Spinal cord (tissue), 10 donors: ENCODE results near the gene PDCD11. TPM values are rescaled to one million over a fixed set of nuclear protein-coding genes. Genes with fewer than 3 reads are reported as not detected.

Experiments used
- DNase-seq, 6 donors: peaks; one replicate each; pipeline versions ENCODE4 v3.0.0 to v3.0.0-alpha.2; 2013 to 2015; ENCODE audit warnings: low spot score in 6 of 6, low read depth in 4 of 6
- H3K27ac ChIP-seq: one replicate; pipeline ENCODE4 v1.5.1; 2013; ENCODE audit warnings: low read depth, low read length, control low read depth
- H3K27me3 ChIP-seq: one replicate; pipeline ENCODE4 v1.6.1; 2013; ENCODE audit warnings: low read length; ENCODE audit not compliant: control insufficient read depth, insufficient read depth
- H3K36me3 ChIP-seq: one replicate; pipeline ENCODE4 v1.6.1; 2013; ENCODE audit warnings: low read length; ENCODE audit not compliant: control insufficient read depth, insufficient read depth
- H3K4me1 ChIP-seq: one replicate; pipeline ENCODE4 v1.6.1; 2013; ENCODE audit warnings: low read length; ENCODE audit not compliant: control insufficient read depth, insufficient read depth
- H3K4me3 ChIP-seq: one replicate; pipeline ENCODE4 v1.5.1; 2013; ENCODE audit warnings: low read depth, low read length, control low read depth
- H3K9me3 ChIP-seq: one replicate; pipeline ENCODE4 v1.6.1; 2013; ENCODE audit warnings: low read length; ENCODE audit not compliant: control insufficient read depth, insufficient read depth
- WGBS: methylation state at CpG from one replicate; pipeline ENCODE4 v1.1.5; 2013; ENCODE audit warnings: missing lambda C conversion rate; ENCODE audit not compliant: insufficient coverage; 5-methylcytosine and 5-hydroxymethylcytosine counted together
- polyA plus RNA-seq, 2 donors: library from polyadenylated mRNA; unstranded; fragments of 120-200 nt; gene quantifications; one replicate each; pipeline ENCODE4 v1.2.1, GENCODE V29; 2013; ENCODE audit not compliant: insufficient read length in 2 of 2
- total RNA-seq, 2 donors: library from RNA; depleted of rRNA in 1 of 2; stranded (reverse); fragments of 120-200 nt in 1 of 2; fragments of >200 nt in 1 of 2; gene quantifications; one replicate each; pipeline versions ENCODE4 v1.2.3 to v1.2.4, GENCODE V29; 2013 to 2014
- donor health status: healthy.

PDCD11 gene
- total and polyA plus RNA-seq, 4 donors: 20.3 to 27.3 (median 24.1) TPM

DNA sequence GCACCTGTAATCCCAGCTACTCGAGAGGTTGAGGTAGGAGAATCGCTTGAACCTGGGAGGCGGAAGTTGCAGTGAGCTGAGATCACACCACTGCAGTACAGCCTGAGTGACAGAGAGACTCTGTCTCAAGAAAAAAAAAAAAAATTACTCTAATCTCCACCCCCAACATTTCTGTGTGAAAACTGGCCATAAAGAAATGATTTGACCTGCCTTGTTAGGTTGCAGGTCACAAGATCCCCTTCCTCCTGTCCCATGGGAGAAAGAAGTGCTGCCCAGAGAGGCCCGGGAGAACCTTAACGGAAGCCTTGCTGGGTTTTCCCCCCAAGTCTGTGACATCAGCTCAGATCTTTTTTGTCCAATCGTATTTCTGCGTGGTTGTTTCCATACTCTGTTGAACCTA is 71.0 kb downstream of the PDCD11 start:
- H3K4me1 ChIP-seq: no peaks in the 10 kb centered on the region
- 72% methylated on average over 4 of the region's 7 CpGs for WGBS
- no peaks in the 10 kb centered on the region for H3K27me3 ChIP-seq
- H3K4me3 ChIP-seq: no peak overlapping the region
- DNase-seq: no peak
- H3K9me3 ChIP-seq: no peaks in the 10 kb centered on the region
- no peak overlapping the region for H3K27ac ChIP-seq
- no peaks in the 10 kb centered on the region for H3K36me3 ChIP-seq

DNA sequence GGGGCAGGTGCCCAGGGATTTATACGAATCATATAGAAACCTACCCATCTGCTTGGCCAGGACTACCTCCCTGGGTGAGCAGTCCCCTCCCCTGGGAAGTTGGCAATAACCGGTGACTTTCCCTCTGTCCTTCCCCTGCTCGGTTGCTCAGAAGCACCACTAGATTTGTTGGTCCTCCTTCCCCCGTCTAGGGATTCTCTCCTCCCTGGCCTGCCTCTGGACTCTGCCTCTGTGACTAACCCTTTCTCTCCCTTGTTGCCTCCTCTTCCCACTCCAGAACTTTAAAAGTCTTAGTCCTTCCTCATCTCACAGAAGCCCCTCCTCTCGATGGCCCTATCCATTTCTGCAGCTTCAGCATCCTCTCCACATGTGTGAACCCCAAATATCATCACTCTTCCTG is 72.8 kb downstream of the PDCD11 start:
- H3K36me3 ChIP-seq: no peaks in the 10 kb centered on the region
- 66% methylated on average over 5 of the region's 5 CpGs for WGBS
- H3K4me3 ChIP-seq: no peak overlapping the region
- no peaks in the 10 kb centered on the region for H3K27me3 ChIP-seq
- no peaks in the 10 kb centered on the region for H3K9me3 ChIP-seq
- no peaks in the 10 kb centered on the region for H3K4me1 ChIP-seq
- no peak for DNase-seq
- H3K27ac ChIP-seq: no peak overlapping the region

DNA sequence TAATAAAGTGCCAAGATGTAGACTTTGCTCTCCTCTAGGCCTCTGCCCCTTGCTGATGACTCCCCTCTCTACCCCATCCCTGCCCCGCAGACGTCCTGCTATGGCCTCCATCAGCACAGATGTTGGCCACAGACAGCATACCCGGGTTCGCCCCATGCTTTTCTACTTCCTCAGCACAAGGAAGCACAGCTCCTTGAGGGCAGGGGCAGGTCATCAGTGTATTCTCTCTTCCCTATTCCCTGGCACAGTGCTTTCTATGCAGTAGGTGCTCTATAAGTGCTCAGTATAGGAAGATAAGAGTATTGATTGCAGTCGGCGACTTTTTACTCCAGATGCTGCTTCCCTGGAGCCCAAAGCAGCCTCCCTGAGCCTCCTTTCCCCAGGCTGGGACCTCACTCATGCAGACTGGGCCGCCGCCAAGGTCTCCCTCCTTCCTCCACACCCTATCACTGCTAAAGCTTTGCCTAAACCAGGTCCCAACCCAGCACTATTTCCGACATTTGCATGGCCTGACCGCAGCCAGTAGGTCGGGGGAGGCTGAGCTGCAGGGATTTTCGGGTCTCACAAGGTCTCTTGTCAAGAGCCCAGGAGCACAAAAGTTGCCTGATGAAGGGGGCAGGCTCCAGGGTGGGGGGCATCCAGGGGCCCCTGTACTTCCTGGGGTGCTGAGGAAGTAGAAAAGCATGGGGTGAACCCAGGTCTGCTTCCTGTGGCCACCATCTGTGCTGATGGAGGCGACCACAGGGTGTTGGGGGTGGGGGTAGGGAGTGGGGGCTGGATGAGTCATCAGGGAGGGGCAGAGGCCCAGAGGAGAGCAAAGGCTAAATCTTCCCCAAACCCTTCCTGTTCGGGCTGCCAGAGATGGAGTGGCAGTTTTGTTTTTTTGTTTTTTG is 74.6 kb downstream of the PDCD11 start:
- Histone ChIP-seq H3K27me3 (no peaks in the 10 kb centered on the region), H3K4me3 (no peak overlapping the region), H3K27ac (no peak overlapping the region), H3K4me1 (no peaks in the 10 kb centered on the region), H3K36me3 (no peaks in the 10 kb centered on the region), H3K9me3 (no peaks in the 10 kb centered on the region)
- WGBS: 68% methylated on average over 8 of the region's 14 CpGs
- no peak for DNase-seq

DNA sequence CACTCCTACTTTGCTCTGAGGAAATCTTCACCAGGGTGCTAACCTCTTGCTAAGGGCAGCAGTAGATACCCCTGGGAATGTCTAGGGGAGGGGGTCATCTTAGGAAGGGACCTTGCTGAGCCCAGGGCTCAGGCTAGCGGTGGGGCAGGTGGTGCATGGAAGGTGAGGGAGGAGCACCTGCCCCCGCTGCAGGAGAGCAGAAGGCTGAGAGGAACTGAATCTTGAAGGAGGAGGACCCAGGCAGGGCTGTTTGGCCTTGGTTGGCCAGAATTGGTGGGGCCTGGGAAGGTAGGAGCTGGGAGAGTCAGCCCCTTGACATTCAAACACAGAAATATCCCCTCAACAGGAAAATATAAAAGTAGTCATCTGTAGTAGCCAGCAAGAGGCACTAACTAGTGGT is 75.6 kb downstream of the PDCD11 start:
- 100% methylated on average over 2 of the region's 2 CpGs for WGBS
- H3K4me1 ChIP-seq: no peaks in the 10 kb centered on the region
- H3K27me3 ChIP-seq: no peaks in the 10 kb centered on the region
- no peaks in the 10 kb centered on the region for H3K36me3 ChIP-seq
- H3K9me3 ChIP-seq: no peaks in the 10 kb centered on the region
- no peak for DNase-seq
- H3K27ac ChIP-seq: no peak overlapping the region
- H3K4me3 ChIP-seq: no peak overlapping the region

DNA sequence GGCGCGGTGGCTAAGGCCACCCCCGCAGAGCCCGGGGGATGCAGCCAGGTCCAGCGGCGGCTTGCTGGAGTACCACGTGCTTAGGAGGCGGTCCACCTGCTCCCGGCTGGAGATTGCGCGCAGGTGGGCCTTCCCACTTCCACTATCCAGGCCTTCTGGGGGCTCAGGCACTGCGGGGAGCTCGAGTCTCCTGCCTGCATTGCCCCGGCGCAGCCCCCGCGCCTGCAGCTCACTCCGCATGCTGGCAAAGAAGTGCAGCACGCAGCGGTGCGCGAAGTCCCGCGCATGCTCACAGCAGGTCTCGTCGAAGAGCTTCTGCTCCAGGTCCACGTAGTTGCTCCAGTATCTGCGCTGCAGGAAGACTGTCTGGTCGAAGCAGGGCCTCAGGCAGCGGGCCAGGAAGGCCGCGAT is 76.8 kb downstream of the PDCD11 start:
- no peak overlapping the region for H3K4me3 ChIP-seq
- H3K27ac ChIP-seq: no peak overlapping the region
- WGBS: 50% methylated on average over 28 of the region's 32 CpGs
- no peaks in the 10 kb centered on the region for H3K9me3 ChIP-seq
- no peaks in the 10 kb centered on the region for H3K36me3 ChIP-seq
- H3K27me3 ChIP-seq: no peaks in the 10 kb centered on the region
- DNase-seq: peak in 2 of 6 donors; percentile 39 to 80
- H3K4me1 ChIP-seq: no peaks in the 10 kb centered on the region

DNA sequence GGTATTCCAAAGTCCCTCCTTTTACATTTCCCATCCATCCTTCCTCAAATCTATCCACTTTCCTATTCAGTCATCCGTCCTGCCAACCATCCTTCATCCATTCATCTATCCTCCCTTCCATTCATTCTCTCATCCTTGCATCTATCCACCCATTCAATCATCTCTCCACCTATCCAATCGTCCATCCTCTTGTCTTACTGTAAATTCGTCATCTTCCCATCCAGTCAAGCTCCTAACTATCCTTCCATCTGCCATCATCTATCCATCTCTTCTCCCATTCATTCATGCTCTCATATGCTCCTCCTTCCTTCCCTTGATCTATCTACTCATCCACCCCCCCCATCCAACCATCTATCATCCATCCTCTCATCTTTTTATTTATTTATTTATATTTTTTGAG is 77.7 kb downstream of the PDCD11 start:
- H3K27ac ChIP-seq: no peak overlapping the region
- H3K4me1 ChIP-seq: no peaks in the 10 kb centered on the region
- no peak overlapping the region for H3K4me3 ChIP-seq
- no peaks in the 10 kb centered on the region for H3K27me3 ChIP-seq
- DNase-seq: no peak
- no peaks in the 10 kb centered on the region for H3K36me3 ChIP-seq
- no peaks in the 10 kb centered on the region for H3K9me3 ChIP-seq
- WGBS: 86% methylated on average over 3 of the region's 3 CpGs

DNA sequence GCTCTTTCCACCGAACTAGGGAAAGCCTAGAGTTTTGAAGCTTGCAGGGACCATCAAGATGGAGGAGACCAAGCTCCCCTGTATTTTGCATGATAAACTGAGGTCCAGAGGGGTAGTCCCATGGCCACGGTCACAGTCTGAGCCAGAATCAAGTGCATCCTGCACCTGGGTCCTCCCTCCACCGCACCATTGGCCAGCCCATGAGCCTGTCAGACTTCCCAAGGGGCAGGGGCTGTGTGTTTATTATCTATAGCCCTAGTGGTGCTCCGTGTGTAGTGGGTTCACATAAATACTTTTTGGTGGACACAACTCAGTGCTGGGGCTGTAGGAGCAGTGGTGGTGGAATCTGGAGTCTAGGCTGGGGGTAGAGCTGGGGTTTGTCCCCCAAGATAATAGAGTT is 79.0 kb downstream of the PDCD11 start:
- Histone ChIP-seq H3K4me3 (no peak overlapping the region), H3K36me3 (no peaks in the 10 kb centered on the region), H3K27ac (no peak overlapping the region), H3K9me3 (no peaks in the 10 kb centered on the region), H3K4me1 (no peaks in the 10 kb centered on the region), H3K27me3 (no peaks in the 10 kb centered on the region)
- DNase-seq: no peak
- WGBS: 80% methylated on average over 4 of the region's 4 CpGs

DNA sequence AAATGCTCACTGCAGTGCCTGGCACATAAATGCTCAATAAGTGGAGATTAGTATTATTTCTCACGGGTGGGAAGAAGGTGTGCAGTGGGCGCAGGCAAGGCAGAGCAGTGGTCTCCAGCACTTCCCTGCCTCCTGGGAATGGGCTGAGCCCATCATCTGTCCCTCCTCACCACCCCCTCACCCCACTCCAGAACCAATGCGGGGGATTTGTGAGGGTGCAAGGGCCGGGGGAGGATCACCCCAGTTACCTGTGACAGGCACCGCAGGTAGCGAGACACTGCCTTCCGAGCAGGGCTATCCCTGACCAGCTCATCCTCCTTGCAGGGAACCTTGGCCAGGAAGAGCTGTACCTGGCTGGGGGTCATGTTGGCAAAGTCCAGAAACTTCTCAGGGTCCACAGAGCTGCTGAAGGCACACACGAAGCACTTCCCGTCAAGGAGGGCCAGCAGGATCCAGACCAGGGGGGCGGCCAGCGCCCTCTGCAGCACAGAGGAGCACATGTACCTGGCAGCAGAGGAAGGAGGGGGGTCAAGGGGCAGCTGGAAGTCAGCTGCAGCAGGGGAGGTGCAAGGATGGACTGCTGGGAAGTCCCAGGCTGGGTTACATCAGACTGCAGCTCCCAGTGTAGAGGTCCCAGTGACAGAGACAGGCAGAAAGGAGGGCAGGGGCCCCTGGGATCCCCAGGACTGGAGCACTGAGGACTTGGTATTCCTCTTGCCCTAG is 79.8 kb downstream of the PDCD11 start:
- H3K9me3 ChIP-seq: no peaks in the 10 kb centered on the region
- peaks cover 4% of the 10 kb centered on the region for H3K4me1 ChIP-seq
- H3K27ac ChIP-seq: no peak overlapping the region
- no peak overlapping the region for H3K4me3 ChIP-seq
- H3K36me3 ChIP-seq: no peaks in the 10 kb centered on the region
- WGBS: 59% methylated on average over 9 of the region's 11 CpGs
- no peaks in the 10 kb centered on the region for H3K27me3 ChIP-seq
- DNase-seq: no peak

DNA sequence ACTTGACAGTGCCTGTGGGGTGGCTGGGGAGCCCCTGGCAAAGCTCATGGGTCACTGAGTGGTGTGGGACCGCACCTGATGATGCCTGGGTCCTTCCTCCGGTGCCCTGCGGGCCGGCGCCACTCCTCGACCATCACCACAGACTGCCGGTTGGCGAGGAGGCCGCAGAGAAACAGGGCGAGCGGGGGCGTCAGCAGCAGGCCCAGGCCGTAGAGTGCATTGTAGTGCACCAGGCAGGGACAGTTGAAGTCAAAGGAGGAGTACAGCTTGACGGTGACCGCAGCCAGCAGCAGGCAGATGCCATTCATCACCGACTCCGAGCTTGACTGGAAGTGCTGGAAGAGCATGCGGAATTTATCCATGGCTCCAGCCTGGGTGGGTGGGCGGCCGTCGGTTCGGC is 82.2 kb downstream of the PDCD11 start:
- no peak for DNase-seq
- no peak overlapping the region for H3K27ac ChIP-seq
- 74% methylated on average over 22 of the region's 22 CpGs for WGBS
- H3K4me3 ChIP-seq: no peak overlapping the region
- H3K9me3 ChIP-seq: no peaks in the 10 kb centered on the region
- H3K4me1 ChIP-seq: peaks cover 4% of the 10 kb centered on the region
- H3K36me3 ChIP-seq: no peaks in the 10 kb centered on the region
- no peaks in the 10 kb centered on the region for H3K27me3 ChIP-seq

DNA sequence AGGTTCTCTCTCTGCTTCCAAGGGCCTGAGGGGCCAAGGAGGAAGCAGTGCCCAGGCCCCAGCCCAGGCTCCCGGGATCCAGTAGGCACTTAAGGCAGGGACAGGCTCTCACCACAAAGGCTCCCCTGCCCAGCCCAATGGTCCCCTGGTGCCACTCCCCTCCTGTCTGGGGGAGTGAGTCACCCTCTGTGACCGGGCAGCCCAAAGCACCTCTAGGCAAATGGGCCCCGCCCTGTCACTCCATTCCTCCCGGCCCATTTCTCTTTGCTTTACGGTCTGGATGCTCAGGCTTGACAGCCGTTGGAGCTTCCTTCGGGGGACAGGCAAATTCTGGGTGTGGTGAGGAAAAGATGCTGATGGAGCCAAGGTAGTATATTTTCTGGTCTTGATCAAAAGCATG is 82.7 kb downstream of the PDCD11 start, which contains the start of gene CALHM3:
CALHM3 (minus strand) TSS at position 106 of the 400 bp plus-strand sequence. CDS start 208 bp downstream, outside the sequence.
- Histone ChIP-seq H3K4me1 (peaks cover 4% of the 10 kb centered on the region), H3K27me3 (no peaks in the 10 kb centered on the region), H3K36me3 (no peaks in the 10 kb centered on the region), H3K4me3 (no peak within 1 kb of the TSS), H3K27ac (no peak within 1 kb of the TSS), H3K9me3 (no peaks in the 10 kb centered on the region)
- 61% methylated on average over 5 of the region's 7 CpGs for WGBS
- DNase-seq: no peak
